Spleen (tissue), 7 donors: ENCODE measurements around the gene TNNT2.

Source experiments
- POLR2AphosphoS5 ChIP-seq, 3 donors: sonication (generic); formaldehyde crosslinking; IDR thresholded peaks; one replicate each; pipeline ENCODE4 v1.5.1; 2017; ENCODE audit warnings: antibody characterized with exemption in 3 of 3
- TF ChIP-seq, protein P1 (sequence below), 11 experiments: fragments of 200-600 bp in 7 of 11; fragments of 450-650 bp in 4 of 11; sonication (generic) in 4 of 11; IDR thresholded peaks in 8 of 11; conservative IDR thresholded peaks in 3 of 11; 1 replicate in 7 of 11; 2 replicates in 4 of 11; pipeline versions ENCODE4 v1.4.0 to v1.8.0; 2016 to 2021; ENCODE audit warnings: antibody characterized with exemption in 11 of 11, inconsistent platforms in 4 of 11, mild to moderate bottlenecking in 1 of 11
- donor health status: DM: no; HTN: no; CAD: no; lungs with moderate emphysema.
- donor health status: DM: no; HTN: no; CAD: no.
- donor health status: DM: no; HTN: no; CAD: no.

DNA sequence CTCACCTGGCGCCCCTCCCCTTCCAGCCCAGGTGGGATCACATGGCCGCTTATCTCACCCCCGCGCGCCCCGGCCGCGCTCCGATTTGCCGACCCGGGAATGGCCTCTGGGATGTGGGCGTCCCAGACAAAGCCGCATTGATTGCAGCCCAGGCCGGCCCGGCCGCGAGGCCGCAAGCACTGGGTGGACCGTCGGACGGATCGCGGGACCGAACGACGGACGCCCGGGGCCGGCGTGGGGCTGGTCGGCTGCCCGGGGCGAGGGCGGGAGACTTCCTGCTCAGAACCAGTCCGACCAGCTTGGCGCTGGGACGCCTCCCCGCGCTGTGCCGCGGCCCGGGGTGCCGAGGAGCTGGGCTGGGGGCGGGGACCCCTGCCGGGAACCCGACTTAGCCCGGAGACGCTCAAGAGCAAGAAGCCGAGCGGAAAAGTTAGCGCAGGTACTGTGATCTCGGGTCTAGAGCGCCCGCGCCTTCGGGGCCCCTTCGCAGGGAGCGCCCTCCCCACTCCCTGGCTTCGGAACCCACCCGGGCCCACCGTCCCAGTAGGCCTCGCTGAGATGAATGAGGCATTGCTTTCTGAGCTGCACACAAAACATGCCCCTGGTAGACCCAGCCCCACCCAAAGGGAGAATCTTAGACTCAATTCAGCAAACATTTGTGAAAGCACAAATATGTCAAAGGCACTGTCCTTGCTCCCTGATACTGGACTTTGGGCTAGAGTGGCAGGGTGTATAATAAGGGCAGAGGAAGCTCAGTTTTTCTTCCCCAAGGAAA, 22.1 kb upstream of the TNNT2 start:
- TF ChIP-seq, protein P1, sequence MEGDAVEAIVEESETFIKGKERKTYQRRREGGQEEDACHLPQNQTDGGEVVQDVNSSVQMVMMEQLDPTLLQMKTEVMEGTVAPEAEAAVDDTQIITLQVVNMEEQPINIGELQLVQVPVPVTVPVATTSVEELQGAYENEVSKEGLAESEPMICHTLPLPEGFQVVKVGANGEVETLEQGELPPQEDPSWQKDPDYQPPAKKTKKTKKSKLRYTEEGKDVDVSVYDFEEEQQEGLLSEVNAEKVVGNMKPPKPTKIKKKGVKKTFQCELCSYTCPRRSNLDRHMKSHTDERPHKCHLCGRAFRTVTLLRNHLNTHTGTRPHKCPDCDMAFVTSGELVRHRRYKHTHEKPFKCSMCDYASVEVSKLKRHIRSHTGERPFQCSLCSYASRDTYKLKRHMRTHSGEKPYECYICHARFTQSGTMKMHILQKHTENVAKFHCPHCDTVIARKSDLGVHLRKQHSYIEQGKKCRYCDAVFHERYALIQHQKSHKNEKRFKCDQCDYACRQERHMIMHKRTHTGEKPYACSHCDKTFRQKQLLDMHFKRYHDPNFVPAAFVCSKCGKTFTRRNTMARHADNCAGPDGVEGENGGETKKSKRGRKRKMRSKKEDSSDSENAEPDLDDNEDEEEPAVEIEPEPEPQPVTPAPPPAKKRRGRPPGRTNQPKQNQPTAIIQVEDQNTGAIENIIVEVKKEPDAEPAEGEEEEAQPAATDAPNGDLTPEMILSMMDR (IDR thresholded peaks at IDR 0.05 in 8 of 11, conservative IDR thresholded peaks at IDR 0.05 in 3 of 11) = no peak
- no peak for TF ChIP-seq POLR2AphosphoS5 (IDR thresholded peaks at IDR 0.05)
